PC-9 (cell line): ENCODE data around the gene COP1.

Experiments used
- CTCF ChIP-seq: fragments of 200-600 bp; sonication (generic); conservative IDR thresholded peaks from 2 replicates; pipeline ENCODE4 v1.6.1; 2017; ENCODE audit warnings: mixed run types, antibody characterized with exemption, mild to moderate bottlenecking, moderate library complexity
- EZH2 ChIP-seq: fragments of 200-600 bp; sonication (generic); IDR thresholded peaks from 2 replicates; pipeline ENCODE4 v1.8.0; 2017; ENCODE audit warnings: antibody characterized with exemption, low read depth

DNA sequence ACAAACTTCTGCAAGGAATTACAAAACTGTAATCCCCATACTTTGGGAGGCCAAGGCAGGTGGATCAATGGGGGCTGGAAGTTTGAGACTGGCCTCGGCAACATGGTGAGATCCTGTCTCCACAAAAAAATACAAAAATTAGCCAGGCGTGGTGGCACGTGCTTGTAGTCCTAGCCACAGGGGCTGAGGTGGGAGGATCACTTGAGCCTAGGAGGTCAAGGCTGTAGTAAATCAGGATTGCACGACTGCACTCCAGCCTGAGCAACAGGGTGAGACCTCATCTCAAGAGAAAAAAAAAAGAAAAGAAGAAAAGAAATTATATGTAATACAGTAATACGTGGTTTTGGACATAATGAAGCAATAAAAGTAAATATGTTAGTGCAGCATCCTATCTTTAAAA is 138.2 kb downstream of the COP1 start:
- TF ChIP-seq CTCF, result no peak
- no peak for TF ChIP-seq EZH2
